ENCODE results near the gene PHTF1. TPM values are rescaled to one million over a fixed set of nuclear protein-coding genes. Genes with fewer than 3 reads are reported as not detected.

PHTF1 gene
- total RNA-seq, 4 donors from 2014 or later = 3.6 to 9.5 (median 5.9) TPM

DNA sequence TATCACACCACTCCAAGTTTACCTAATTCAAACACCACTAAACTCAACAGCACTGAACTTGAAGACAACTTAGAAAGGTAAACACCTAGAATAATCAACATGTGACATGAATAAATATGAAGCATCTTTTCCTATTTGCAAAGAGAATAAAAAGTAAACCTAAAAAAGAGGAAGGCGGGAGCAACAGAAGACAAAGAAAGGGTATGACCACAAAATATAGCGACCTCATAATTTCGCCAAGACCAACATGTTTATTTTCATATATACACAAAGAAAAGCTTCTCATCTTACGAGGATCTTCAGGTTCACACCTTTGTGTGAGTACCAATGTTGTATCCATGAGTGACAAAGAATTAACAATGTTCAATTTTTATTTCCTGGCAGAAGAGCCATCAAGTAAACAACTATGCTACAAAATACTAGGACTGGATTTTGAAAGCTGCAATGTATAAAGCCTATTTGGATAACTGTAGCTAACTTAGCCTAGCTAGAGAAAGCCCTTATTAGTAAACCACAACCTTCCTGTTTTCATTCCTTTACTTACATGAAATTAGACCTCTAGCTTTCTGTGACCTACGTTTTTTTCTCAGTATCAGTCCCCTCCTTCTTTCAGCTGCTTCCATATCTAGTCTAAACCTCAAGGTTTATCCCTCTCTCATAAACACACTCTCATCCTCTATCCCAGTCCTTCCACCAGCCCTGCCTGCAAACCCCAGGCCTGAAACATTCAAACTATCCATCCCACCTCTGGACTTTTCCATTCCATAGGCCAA lies 21.3 kb upstream of the PHTF1 start:
- peaks cover 0 to 22% (median 0%) of the 10 kb centered on the region in 3 donors for H3K36me3 ChIP-seq
- 73% methylated on average over 5 of the region's 5 CpGs for WGBS, 2 donors
- TF ChIP-seq POLR2A (IDR thresholded peaks at IDR 0.05) = no peak
- TF ChIP-seq, protein P1, sequence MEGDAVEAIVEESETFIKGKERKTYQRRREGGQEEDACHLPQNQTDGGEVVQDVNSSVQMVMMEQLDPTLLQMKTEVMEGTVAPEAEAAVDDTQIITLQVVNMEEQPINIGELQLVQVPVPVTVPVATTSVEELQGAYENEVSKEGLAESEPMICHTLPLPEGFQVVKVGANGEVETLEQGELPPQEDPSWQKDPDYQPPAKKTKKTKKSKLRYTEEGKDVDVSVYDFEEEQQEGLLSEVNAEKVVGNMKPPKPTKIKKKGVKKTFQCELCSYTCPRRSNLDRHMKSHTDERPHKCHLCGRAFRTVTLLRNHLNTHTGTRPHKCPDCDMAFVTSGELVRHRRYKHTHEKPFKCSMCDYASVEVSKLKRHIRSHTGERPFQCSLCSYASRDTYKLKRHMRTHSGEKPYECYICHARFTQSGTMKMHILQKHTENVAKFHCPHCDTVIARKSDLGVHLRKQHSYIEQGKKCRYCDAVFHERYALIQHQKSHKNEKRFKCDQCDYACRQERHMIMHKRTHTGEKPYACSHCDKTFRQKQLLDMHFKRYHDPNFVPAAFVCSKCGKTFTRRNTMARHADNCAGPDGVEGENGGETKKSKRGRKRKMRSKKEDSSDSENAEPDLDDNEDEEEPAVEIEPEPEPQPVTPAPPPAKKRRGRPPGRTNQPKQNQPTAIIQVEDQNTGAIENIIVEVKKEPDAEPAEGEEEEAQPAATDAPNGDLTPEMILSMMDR (IDR thresholded peaks at IDR 0.05) = no peak
- no peaks in the 10 kb centered on the region for H3K27me3 ChIP-seq
- no peak for DNase-seq
- no peak overlapping the region for H3K4me3 ChIP-seq
- intact Hi-C loops (cut with DNase I) = no loop called here
- H3K4me1 ChIP-seq = peaks cover 14 to 40% (median 17%) of the 10 kb centered on the region in 3 donors
- H3K27ac ChIP-seq = no peak overlapping the region
- H3K9me3 ChIP-seq = no peaks in the 10 kb centered on the region

DNA sequence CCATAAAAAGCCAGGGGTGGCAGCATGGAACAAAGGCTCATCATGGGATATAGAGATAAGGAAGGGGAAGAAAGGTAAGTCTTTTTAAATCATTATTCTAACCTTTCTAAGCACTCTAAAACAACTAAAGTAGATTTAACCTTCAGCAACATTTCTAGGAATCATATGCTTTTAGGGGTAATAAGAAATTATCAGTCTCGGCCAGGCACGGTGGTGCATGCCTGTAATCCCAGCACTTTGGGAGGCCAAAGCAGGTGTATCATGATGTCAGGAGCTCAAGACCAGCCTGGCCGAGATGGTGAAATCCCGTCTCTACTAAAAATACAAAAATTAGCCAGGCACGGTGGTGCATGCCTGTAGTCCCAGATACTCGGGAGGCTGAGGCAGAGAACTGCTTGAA lies 20.3 kb upstream of the PHTF1 start:
- Histone ChIP-seq H3K4me1 (peaks cover 14 to 36% (median 17%) of the 10 kb centered on the region in 3 donors), H3K4me3 (no peak overlapping the region), H3K36me3 (peaks cover 0 to 32% (median 0%) of the 10 kb centered on the region in 3 donors), H3K9me3 (no peaks in the 10 kb centered on the region), H3K27me3 (no peaks in the 10 kb centered on the region), H3K27ac (no peak overlapping the region)
- DNase-seq = no peak
- WGBS, 2 donors = 88 to 96% methylated on average over 5 to 6 of the region's 6 CpGs
- intact Hi-C loops (cut with DNase I) = no loop called here
- TF ChIP-seq, protein P1 (IDR thresholded peaks at IDR 0.05) = no peak
- TF ChIP-seq POLR2A (IDR thresholded peaks at IDR 0.05) = no peak

DNA sequence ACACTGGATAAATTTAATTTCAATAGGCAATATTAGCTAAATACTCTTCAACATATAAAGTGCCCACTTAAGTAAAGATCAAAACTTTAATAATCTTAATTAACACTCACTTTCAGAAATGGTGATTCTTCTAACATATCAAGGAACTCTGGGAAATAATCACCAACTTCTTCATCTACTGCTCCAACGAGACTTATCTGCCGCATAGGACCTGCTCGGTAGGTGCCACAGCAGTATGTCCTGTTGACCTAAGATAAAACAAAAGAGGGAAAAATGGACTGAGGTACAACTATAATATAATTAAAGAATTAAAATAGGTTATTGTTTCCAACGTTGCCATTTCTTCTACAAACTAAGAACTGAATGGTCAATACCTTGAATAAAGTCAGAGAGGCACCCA lies 18.3 kb upstream of the PHTF1 start:
- intact Hi-C loops (cut with DNase I) = no loop called here
- Histone ChIP-seq H3K4me3 (no peak overlapping the region), H3K4me1 (peaks cover 3 to 25% (median 10%) of the 10 kb centered on the region in 3 donors), H3K27ac (no peak overlapping the region), H3K9me3 (no peaks in the 10 kb centered on the region), H3K36me3 (peaks cover 0 to 45% (median 0%) of the 10 kb centered on the region in 3 donors), H3K27me3 (no peaks in the 10 kb centered on the region)
- TF ChIP-seq, protein P1 (IDR thresholded peaks at IDR 0.05) = no peak
- no peak for DNase-seq
- WGBS, 2 donors = 85 to 88% methylated on average over 4 of the region's 4 CpGs

DNA sequence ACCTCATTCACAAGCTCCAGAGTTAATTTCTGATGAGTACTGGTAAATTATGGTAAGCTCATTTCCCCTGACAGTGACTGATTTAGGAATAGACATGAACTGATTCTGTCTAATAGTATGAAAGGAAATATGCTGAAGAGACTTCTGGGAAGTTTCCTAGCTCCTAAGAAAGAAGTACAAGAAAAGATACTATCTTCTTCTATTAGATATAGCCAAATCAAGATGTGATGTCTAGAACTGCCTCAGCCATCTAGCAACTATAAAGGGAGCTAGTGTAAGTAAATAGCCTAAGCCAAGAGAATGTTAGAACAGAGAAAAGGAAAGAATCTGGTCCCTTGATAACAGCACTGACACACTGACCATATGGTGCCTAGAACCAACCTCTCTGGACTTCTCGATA lies 10.7 kb upstream of the PHTF1 start:
- 86 to 93% methylated on average over 1 of the region's 1 CpG for WGBS, 2 donors
- intact Hi-C loops (cut with DNase I) = no loop called here
- H3K4me3 ChIP-seq = no peak overlapping the region

DNA sequence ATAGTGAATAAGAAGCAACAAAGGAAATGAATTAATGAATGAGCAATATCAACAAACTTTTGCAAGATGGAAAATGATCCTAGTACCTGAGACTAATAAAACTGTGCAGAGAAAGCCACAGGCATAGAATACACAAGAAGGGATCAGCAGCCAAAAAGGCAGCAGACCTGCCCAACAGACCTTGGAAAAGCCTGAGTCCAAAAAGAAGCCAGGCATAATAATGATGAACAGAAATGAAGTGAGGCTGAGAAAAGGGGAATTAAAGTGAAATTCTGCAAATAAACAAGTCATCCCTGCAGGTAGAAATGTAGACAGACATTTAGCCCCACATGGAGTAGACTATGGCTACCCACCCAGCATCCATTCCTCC lies 10.3 kb upstream of the PHTF1 start:
- H3K9me3 ChIP-seq = no peaks in the 10 kb centered on the region

More for the DNA sequence above, 10.7 kb upstream of the PHTF1 start:
- Histone ChIP-seq H3K4me1 (peaks cover 0 to 19% (median 0%) of the 10 kb centered on the region in 3 donors), H3K36me3 (peaks cover 0 to 53% (median 8%) of the 10 kb centered on the region in 3 donors), H3K9me3 (no peaks in the 10 kb centered on the region), H3K27ac (no peak overlapping the region), H3K27me3 (no peaks in the 10 kb centered on the region)
- no peak for TF ChIP-seq POLR2A (IDR thresholded peaks at IDR 0.05)
- TF ChIP-seq, protein P1 (IDR thresholded peaks at IDR 0.05) = no peak
- DNase-seq = no peak

More for the DNA sequence above, 10.3 kb upstream of the PHTF1 start:
- Histone ChIP-seq H3K4me3 (no peak overlapping the region), H3K36me3 (peaks cover 0 to 53% (median 8%) of the 10 kb centered on the region in 3 donors), H3K27ac (no peak overlapping the region), H3K27me3 (no peaks in the 10 kb centered on the region), H3K4me1 (peaks cover 0 to 19% (median 0%) of the 10 kb centered on the region in 3 donors)
- no peak for DNase-seq
- intact Hi-C loops (cut with DNase I) = no loop called here
- TF ChIP-seq, protein P1 (IDR thresholded peaks at IDR 0.05) = no peak
- TF ChIP-seq POLR2A (IDR thresholded peaks at IDR 0.05) = no peak
